Activated CD4-positive, alpha-beta T cell treated with anti-CD3 and anti-CD28 coated beads, Interleukin-10, Interleukin-2, amounts not matched to agents 100 ng/mL and 50 ng/mL, durations not matched to agents 16 hours and 8 hours (primary cell): ENCODE measurements around the gene DISP3.
A peak's percentile ranks its signal among the peaks of the same experiment; 100 is the strongest.

Source experiments
- DNase-seq: peaks from one replicate; pipeline ENCODE4 v3.0.0-alpha.2; 2020

Gene DISP3

GRCh38 chr1:11462224-11462923, 16.6 kb upstream of the DISP3 start:
- DNase-seq, result no peak

- no peak for DNase-seq
These were observed 15.8 kb upstream of the DISP3 start for GRCh38 chr1:11463177-11463576.

- DNase-seq, result no peak
These were observed 13.6 kb upstream of the DISP3 start for GRCh38 chr1:11465307-11465706.

GRCh38 chr1:11466416-11466815, 12.5 kb upstream of the DISP3 start:
- DNase-seq, result no peak

- DNase-seq, result no peak
These were observed 10.1 kb upstream of the DISP3 start for GRCh38 chr1:11468878-11469277.

GRCh38 chr1:11470912-11471311, 8.0 kb upstream of the DISP3 start:
- no peak for DNase-seq

GRCh38 chr1:11471473-11471872, 7.5 kb upstream of the DISP3 start:
- DNase-seq, result no peak

GRCh38 chr1:11472284-11472683, 6.7 kb upstream of the DISP3 start:
- DNase-seq, result no peak

GRCh38 chr1:11472741-11473140, 6.2 kb upstream of the DISP3 start:
- DNase-seq, result no peak

- peak; percentile 15 for DNase-seq
These were observed 5.4 kb upstream of the DISP3 start for GRCh38 chr1:11473491-11474034.

- no peak for DNase-seq
These were observed 4.1 kb upstream of the DISP3 start for GRCh38 chr1:11474826-11475225.

- no peak for DNase-seq
These were observed 3.2 kb upstream of the DISP3 start for GRCh38 chr1:11475748-11476147.

- no peak for DNase-seq
These were observed 522 bp downstream of the DISP3 start for GRCh38 chr1:11479375-11479979.

GRCh38 chr1:11481019-11481418, 2.1 kb downstream of the DISP3 start:
- DNase-seq, result no peak

- no peak for DNase-seq
These were observed 3.2 kb downstream of the DISP3 start for GRCh38 chr1:11482198-11482597.

GRCh38 chr1:11482701-11483479, 3.9 kb downstream of the DISP3 start:
- no peak for DNase-seq

GRCh38 chr1:11483581-11484320, 4.8 kb downstream of the DISP3 start:
- no peak for DNase-seq

GRCh38 chr1:11484321-11484655, 5.3 kb downstream of the DISP3 start:
- DNase-seq, result no peak

- DNase-seq, result no peak
These were observed 6.2 kb downstream of the DISP3 start for GRCh38 chr1:11485191-11485590.

GRCh38 chr1:11486231-11487009, 7.5 kb downstream of the DISP3 start:
- no peak for DNase-seq

GRCh38 chr1:11487196-11487751, 8.3 kb downstream of the DISP3 start:
- no peak for DNase-seq

- DNase-seq, result no peak
These were observed 9.3 kb downstream of the DISP3 start for GRCh38 chr1:11488201-11488770.
